ENCODE data around the gene GOT1.

Gene GOT1

DNA sequence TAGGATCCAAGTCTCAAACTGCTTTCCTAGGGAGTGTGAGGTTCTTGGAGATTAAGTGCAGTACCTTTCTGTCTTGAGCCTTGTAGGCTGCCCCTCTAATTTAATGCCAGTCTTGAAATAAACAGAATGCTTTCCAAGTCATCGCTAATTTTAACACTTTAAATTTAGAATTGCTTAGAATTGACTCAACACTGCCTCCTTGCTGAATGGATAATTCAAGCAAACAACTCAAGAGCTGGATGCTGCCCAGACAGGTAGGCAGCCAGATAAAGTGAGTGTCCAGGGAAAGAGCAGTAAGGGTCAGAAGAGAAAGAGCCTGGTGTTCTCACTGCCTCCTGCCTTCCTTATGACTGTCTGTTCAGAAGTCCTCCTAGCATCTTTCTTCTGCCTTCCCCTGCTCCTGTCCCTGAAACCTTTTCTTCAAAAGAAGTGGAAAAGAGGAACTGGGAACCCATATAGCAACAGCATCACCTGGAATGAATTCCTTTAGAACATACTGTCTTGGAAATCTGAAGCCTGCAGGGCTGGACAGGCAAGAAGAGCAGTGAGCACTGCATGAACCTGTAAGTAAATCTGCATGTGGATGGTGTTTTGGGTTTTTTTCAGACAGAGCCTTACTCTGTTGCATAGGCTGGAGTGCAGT is 3.1 kb upstream of the GOT1 start:
- DNase-seq (ENCODE audit: low spot score) = no peak

DNA sequence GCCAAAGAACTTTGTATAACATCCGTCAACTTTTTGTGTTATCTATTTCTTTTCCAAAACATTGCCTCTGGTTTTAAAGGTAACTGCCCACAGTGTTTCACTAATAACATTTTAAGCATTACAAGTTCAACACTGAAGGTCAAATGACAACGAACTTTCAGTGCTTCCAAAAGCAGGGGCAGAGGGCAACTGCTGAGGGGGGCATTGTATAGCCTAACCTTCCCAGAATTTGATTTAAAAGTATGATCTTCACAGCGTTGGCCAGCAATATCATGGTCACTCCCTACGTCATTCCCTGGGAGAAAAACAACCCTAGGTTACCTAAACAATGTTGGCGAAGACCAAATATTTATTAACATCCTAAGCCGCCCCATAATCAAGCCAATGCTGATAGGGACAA is 2.5 kb upstream of the GOT1 start:
- DNase-seq (ENCODE audit: low spot score) = no peak

DNA sequence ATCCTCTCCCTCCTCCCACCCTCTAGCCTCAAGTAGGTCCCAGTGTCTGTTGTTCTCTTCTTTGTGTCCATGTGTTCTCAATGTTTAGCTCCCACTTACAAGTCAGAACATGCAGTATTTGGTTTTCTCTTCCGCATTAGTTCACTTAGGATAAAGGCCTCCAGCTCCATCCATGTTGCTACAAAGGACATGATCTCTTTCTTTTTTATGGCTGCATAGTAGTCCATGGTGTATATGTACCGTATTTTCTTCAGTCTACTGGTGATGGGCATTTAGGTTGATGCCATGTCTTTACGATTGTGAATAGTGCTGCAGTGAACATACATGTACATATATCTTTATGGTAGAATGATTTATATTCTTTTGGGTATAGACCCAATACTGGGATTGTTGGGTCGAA is 1.6 kb upstream of the GOT1 start:
- no peak for DNase-seq (ENCODE audit: low spot score)

DNA sequence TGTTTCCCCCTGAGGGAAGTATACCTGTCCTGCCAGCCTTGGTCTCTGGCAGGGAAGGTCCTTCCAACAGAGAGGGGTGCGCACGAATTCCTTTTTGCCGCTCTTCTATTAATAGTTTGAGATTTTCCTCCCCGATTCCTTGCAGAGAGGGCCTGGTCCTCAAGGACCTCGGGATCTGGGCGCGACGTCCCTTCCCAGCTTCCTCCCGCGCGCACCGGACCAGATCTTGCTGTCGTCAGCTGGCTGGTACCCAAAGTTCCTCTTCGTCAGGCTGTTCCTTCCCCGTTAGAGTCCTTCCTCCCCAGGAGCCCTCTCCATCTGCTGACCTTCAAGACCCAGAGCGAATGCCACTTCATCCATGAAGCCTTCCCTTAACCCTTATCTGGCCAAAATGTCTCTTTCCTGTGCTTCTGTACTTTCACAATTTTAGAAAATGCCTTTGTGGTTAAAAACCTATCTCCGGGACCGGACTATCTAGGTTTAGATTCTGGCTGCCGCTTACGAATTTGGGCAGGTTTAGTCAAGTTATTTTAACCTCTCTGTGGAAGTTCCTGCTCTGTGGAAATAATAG is 851 bp upstream of the GOT1 start:
- no peak for DNase-seq (ENCODE audit: low spot score)

DNA sequence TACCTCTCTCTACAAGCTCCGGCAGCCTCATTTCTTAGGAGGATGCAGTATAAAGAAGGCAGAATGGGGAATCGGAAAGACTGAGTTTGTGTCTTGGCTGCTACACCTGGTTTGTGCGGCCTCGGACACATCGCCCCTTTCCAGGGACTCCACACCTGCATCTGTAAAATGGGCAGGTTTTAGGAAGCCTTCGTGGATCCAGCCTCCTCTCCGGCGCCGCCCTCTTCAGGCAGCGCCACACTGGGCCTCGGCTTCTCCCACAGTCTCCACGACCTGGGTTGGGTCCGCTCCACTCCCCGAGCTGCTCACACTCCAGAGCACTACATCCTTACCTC is 341 bp downstream of the GOT1 start:
- no peak for DNase-seq (ENCODE audit: low spot score)

DNA sequence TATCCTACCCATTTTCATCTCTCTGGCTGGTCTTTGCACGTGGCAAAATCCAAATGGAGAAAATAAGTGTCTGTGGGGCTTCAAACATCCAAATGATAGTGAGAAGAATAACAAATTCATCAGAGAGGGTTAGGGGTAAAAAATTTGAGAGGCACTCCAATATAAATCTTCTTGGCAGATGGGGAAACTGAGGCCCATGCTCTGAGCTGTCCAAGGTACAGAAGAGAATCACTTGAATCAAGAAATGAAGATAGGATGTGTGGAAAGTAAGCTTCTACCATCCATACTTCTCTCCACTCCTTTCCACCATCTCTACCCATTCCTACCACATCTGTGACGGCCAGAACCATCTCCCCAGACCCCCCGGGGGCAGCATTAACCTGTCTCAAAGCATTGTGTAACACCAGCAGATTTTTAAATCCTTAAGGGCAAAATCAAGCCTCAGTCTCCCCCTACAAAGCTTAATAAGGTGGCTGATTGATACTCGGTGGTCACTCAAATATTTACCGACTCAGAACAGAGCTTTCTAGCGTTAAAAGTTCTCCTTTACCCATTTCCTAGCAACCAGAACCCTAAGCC is 818 bp downstream of the GOT1 start:
- DNase-seq (ENCODE audit: low spot score) = no peak

DNA sequence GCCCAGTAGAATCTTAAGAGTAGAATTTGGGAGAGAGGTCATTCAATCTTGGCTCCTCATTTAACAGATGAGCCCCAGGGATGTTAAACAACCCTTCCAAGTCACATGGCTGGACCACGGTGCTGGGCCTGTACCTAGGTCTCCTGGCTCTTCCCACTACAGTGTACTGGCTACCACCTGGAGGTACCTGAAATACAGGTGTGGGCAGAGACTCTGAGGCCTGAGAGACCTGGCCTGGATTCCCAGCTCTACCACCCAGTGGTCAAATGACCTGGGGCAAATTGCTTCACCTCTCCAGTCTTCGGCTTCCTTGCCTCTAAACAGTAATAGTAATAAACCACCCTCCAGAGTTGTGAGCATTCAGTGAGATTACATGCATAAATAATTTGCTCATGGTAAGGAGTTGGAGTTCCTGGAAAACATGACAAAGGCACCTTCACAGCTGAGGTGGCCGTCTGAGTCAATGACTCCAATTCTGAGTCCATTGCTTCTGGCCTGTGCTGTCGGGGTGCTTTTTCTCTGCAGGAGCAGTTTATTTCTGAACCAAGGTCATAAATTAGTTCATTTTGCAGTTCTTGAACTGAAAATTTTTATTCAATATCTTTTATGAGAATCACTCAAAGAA is 2.7 kb downstream of the GOT1 start:
- DNase-seq (ENCODE audit: low spot score) = no peak

DNA sequence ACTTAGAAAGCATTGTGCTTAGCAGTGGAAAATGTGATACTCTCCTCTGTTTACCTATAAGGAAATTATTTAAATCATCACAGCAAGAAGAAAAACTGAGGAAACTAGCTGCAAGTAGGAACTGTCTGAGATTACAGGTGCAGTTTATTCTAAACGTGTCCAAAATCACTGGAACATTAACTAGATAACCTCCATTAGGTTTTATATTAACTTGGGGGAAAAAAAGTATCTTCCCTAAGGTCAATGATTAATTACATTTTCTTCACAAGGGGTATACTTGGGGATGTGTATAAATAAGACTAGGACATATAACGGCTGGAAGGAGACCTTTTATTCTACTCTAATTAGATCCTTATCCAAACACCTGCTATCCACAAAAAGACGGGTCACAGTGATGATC is 3.7 kb downstream of the GOT1 start:
- no peak for DNase-seq (ENCODE audit: low spot score)

DNA sequence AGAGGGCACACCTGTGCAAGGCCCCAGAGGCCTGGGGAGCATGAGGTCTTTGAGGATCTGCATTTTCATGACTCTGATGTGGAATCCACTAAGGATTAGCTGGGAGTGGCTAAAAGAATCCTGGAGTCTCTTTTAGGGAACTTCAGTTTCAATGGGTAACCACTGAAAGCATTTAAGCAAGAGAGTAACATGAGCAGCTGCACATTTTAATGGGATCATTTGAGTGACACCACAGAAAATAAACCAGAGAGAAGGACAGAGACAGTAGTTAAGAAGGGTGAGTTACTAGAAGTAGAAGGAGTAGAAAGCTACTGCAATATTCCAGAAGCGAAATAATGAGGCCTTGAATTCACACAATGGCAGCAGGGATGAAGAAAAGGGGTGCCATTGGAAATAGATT is 5.2 kb downstream of the GOT1 start:
- no peak for DNase-seq (ENCODE audit: low spot score)

DNA sequence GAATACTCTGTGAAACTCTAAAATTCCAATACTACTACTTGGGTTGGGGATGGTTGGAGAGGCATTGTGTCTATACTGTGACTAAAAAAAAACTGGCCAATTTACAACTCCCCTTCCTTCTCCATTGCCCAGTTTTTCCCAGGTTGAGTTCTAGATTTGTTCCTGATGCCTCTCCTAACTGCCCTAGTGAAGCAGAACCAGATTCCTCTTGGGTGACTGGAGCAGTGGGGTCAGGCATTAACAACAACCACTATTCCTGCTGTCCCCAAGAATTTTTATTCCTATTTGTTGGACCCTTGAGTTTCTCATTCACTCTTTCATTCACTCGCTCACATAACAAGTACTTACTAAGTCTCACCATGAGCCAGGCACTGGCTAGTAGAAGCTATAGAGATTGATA is 5.8 kb downstream of the GOT1 start:
- no peak for DNase-seq (ENCODE audit: low spot score)

DNA sequence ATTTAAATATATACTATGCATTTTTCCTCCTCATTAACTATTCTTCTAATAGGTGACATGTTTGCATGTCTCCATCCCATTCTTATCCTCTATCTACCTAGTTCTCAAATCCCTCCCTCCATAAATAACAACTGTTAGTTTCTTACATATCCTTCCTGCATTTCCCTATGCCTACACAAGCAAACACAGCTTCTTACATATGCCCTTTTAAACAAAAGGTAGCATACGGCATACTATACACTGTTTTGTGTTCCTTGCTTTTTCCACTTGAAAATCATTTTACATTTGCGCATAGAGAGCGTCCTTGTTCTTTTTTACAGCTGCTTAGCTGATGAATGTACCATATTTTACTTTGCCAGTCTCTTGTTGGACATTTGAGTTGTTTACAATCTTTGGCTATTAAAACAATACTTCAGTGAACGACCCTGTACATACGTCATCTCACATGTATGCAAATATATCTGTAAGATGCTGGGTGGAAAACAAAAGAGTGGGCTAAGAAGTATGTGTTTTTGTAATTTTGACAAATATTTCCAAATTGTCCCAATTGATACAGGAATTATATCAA is 7.8 kb downstream of the GOT1 start:
- DNase-seq (ENCODE audit: low spot score) = no peak

DNA sequence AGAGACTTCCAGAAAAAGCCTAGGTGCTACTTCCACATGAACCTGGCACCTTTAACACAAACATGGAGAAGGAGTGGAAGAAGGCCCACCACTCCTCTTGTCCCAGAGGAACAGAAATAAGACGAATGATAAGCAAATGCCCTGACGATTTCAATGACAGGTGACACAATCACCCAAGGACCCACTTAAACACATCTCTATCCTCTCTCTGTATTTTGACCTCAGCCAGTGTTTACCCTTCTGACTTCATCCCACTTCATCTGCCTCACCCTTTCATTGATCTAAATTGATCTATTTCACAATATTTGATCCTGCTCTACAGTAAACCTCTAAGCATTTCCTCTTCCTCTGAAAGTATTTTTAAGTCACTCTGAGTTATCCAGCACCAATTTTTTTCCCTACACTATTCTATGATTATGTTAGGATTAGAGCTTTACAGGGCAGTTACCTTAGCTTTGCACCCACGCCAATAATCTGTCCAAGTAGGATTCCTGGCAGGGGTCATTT is 9.1 kb downstream of the GOT1 start:
- no peak for DNase-seq (ENCODE audit: low spot score)

DNA sequence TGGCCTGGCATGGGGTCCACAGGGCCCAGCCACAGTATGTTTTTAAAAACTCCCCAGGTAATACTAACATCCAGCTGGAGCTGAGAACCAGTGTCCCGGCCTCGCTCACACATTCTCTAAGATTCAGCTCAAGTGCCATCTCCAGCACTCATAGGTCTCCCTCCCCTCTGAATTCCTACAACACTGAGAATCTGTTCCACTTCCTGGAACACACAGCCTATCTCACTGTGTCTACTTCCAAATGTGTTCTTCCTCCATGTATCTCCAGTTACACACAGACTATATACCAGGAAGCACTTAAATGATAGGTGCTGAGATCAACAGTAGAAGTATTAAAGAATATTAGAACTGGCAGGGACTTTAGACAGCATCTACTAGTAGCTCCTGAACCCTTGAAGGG is 10.7 kb downstream of the GOT1 start:
- DNase-seq (ENCODE audit: low spot score) = no peak

DNA sequence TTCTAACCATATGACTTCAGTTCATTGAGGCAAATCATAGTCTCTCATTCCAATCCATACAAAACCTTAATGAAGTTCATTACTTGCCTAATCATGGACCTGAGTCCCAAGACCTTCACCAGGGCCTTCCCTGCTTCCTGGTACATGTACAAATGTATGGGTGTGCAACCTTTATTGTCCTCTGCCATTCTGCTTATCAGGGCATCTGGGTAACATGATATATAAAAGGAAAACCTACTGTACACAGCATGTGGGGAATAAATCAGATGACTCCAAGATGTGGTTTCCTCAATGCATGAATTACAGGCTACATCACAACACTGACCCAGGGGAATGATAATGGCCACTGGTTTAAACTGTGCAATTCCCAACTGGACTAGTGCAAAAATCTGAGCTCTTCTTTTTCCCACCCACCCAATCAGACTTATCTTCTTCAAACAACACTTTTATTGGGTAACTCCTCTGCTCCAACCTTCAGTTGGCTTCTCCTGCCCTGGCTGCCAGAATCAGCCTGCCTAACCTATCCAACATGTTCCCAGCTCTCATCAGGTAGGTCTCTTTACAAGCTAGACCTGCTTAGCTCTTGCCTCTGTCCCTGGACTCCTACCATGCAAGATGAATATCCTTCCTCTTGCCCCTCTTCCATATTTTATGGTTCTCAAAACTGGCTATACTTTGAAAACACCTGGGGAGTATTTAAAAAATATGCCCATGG is 11.4 kb downstream of the GOT1 start:
- no peak for DNase-seq (ENCODE audit: low spot score)

DNA sequence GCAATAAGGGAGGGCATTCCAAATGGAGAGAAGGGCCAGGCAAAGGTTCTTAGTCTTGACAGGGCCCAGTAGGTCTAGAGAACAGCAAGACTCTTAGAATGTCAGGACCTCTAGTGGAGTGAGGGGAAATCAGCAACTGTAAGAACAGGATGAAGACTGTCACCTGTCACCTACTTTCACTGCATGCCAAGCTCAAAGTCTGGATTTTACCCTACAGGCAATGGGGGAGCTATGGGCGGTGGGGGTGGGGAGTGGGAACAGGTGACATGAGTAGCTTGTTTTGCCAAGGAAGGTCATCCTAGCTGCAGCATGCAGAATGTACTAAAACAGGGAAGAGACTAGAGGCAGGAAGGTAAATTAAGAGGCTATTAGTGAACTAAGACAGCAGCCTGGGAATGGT is 18.3 kb downstream of the GOT1 start:
- DNase-seq (ENCODE audit: low spot score) = no peak

DNA sequence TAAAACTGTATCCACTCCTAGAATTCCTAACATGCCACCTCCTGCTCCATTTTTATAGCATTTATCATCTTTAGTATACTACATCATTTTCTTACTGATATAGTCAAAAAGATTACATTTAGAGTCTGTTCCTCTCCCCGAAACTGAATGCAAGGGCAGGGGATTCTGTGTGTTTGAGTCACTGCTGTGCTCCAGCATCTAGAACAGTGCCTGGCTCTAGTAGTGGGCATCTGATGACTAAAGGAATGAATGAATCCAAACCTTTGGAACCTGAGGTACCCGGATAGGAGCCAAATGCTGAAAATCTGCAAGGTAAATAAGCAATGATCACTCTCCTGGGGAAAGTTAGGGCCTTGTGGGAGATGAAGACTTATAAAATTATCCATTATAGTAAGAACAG is 18.9 kb downstream of the GOT1 start:
- DNase-seq (ENCODE audit: low spot score) = no peak

DNA sequence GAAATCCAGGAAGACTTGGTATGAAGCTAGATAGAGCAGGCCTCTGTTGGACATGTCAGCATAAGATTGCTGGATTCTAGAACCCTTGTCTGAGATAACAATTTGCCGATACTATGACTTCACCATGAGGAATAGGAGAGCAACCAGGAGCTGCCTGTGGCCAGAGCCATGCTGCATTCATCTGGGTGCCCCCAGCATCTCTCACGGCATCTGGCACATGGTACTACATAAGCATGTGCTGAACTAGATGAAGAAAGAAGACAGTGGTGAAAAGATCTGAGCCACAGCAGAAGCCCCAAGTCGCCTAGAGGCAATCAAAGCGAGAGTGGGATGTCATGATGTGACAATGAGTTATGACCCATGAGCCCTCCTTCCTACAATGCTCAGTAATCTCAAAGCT is 19.5 kb downstream of the GOT1 start:
- DNase-seq (ENCODE audit: low spot score) = no peak

DNA sequence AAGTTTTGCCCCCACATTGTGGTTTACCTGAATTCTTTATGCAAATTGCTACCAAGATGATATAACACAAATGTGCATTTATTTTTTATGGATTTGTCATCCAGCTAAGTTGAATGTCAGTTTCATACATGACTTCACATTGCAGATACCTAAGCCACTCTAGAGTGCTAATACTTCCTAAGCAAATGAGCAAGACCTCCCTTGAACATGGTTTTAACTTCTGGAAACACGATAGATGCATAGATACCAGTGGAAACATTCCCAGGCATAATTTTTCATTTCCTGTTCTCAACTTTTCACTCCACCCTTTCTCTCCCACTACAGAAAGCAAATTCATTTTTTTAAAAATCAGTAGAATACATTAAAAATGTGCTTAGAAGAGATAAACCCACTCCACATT is 20.3 kb downstream of the GOT1 start:
- DNase-seq (ENCODE audit: low spot score) = no peak

DNA sequence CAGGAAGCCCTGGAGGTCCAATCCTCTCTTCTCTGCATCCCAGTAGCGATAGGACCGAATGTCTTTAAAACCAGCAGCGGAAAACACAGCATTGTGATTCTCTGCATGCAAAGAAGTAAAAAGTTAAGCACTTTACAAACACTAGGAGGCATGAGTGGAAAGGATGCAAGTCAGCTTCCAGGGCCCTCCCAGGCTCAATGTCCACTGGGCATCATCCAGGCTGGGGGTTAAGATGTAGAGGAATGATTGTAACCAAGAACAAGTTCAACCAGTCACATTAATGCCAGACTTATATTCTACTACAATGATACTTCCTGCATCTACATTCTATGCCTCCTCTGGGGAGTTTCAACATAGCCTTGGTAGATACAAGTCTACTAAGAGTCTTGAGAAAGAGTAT is 24.3 kb downstream of the GOT1 start:
- DNase-seq (ENCODE audit: low spot score) = no peak

DNA sequence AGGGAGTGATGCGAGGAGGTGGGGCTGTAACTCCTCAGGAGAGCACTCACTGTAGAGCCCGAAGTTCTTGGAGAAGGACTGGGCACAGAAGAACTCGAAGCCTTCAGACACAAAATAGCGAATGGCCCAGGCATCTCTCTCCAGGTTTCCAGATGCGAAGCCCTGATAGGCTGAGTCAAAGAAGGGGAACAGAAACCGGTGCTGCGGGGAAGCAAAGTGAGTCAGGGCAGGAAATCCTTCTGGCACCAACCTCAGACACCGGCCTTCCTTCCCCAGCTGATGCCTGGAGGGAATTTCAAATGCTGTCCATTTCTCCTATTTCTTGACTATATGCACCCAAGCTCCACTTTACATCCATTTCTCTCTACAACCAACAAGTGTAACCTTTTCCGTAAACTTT is 26.8 kb downstream of the GOT1 start:
- DNase-seq (ENCODE audit: low spot score) = no peak

DNA sequence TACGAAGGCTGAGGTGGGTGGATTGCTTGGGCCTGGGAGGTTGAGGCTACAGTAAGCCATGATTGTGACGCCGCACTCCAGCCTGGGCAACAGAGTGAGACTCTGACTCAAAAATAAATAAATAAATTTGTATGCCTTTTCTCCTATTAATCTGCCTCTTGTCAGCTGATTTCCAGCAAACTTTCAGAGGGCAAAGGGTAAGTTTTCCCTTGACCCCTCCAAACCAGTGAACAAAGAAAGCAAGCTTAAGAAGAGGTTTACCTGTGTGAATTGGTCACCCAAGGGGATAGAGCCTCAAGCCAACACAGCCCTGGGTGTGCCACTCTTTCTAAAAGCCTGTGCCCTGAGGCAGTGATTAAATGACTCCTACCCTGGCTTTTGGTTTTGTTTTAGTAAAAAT is 30.8 kb downstream of the GOT1 start:
- no peak for DNase-seq (ENCODE audit: low spot score)

DNA sequence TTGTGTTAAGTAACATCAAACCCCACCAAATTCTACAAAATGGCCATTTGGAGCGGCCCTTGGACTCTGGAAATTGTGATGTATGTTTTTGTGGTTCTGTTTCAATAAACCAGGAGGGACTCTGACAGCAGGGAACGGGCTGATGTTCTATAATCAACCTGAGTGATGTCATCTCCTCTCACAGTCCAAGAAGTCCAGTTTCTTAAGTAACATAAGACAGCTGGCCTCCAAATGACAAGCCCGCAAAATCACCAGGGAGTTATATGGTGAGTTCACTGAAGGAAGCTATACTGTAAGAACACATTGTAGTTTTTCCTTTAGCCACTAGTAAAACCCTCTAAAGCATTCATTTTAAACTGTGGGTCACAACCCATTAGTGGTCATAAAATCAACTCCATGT is 34.0 kb downstream of the GOT1 start:
- DNase-seq (ENCODE audit: low spot score) = no peak

All from left forelimb (tissue), 1 donor.